HG03045 (cell line): ENCODE measurements around the gene GCC2.
A peak's percentile ranks its signal among the peaks of the same experiment; 100 is the strongest.
"Not testable (repeated sequence)": the region's sequence is repeated elsewhere in the genome, so short reads cannot be mapped to it uniquely, and the experiment has no call there.

Experiments used
- ATAC-seq: cut with Tn5 transposase; IDR thresholded peaks from one replicate; pipeline ENCODE4 v1.9.1; 2021; ENCODE audit warnings: mild to moderate bottlenecking, moderate library complexity; ENCODE audit not compliant: unreplicated experiment

GCC2 gene

DNA sequence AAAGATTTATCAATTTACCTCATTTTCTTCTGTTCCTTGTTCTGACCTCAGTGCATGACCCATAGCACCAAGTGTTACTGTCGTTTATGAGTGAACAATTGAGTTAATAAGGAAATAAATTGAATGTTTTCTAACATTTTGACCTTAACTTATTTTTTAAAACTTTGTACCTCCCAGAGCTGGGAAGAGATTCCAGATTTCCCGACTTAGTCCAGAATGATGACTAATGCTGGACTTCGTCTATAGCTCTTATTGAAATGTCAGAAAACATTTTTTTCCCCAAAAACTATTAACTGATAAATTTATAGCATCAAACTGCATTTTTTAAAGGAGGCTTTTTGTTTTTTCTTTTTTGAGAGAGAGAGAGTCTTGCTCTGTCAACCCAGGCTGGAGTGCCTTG is 63.4 kb downstream of the GCC2 start:
- not testable (repeated sequence) for ATAC-seq

DNA sequence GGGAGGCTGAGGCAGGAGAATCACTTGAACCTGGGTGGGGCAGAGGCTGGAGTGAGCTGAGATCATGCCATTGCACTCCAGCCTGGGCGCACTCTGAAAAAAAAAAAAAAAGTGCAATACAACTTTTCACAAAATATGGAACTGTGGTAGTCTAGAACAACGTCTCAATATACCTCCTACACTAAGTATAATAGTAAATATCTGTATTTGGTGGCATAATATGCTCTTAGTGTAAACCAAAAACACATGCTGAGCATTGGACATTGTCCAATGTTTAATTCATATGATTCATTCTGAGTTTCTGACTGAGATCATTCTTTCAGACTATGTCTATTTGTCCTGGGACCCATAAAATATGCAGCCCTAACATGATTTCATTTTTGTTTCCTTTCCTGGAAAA is 65.5 kb downstream of the GCC2 start:
- not testable (repeated sequence) for ATAC-seq

DNA sequence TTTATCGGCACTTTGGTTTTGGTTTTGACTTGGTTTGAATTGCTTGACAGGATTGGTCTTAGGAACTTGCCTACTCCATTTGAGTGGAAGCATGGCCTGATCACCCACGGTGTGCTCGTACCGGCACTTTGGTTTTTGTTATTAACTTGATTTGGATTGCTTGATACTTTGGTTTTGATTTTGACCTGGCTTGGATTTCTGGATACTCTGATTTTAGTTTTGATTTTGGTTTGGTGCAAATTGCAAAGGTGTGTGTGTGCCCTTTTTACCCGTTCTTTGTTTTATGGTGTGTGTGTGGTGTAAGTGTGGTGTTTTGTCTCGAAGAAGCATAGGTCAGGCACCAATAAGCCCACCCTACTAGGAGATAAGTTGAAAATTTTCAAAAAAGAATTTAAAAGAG is 75.7 kb downstream of the GCC2 start:
- ATAC-seq = not testable (repeated sequence)

DNA sequence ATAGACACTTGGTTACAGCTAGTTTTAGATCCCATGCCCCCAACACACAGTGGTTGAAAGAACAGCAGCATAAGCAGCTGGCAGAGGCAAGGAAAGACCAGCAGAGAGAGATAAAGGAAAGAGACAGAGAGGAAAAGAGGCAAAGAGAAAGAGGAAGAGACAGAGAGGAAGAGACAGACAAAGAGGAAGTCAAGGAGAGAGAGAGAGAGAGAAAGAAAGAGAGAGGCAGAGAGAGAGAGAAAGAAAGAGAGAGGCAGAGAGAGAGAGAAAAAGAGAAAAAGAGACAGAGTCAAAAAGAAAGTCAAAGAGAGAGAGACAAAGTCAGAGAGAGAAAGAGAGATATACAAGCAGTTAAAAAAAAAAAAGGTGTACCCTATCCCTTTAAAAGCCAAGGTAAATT is 76.3 kb downstream of the GCC2 start:
- ATAC-seq = not testable (repeated sequence)

DNA sequence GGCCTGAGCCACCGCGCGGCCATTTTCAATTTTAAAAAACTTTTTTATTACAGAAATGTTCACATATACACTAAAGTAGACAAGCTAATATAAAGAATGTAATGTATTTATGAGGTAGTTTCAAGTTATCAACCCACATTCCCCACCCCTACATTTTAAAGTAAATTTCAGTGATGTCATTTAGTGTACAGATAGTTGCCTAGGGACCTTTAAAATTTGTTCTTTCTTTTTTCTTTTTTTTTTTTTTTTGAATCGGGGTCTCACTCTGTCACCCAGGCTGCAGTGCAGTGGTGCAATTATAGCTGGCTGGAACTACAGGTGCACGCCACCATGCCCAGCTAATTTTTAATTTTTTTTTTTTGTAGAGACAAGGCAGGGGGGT is 82.7 kb downstream of the GCC2 start:
- ATAC-seq = no peak

DNA sequence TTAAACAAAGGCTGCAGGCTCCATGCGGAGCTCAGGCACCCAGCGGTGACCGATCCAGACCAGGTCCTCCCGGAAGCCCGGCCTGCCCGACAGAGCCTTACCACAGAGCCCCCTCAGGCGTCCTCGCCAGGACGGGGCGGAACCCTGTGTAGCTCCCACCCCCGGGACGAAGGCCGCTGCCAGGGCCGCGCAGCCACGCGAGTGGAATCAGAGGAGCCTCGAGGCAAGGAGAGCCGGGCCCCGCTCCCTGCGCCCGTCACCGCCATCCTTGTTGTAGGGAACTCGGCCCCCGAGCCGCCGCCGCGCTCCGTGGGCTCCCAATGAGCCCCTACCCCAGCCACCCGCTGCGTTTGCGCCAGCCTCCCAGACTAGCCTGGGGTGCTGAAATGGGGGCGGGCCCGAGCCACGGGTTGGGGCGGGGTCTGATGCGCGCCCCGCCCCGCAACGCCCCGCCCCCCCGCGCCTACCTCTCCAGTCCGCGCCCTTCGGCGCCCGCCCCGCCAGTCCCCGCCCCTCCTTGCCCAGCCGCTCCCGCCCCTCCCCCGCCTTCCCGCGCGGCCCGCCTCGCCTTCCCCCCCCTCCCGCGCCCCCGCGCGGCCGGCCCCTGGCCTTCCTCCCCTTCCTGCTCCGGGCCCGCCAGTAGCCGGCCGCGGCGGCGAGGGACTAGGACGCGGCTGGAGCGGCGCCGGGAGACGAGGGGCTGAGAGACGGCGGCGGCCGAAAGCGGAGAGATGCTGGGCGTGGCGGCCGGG is 85.0 kb downstream of the GCC2 start, which contains the start of gene LIMS1:
Gene LIMS1 (plus strand): TSS at position 639 of the 752 bp plus-strand sequence. CDS start 93 bp downstream, at position 732.
- peak; percentile 90 for ATAC-seq

DNA sequence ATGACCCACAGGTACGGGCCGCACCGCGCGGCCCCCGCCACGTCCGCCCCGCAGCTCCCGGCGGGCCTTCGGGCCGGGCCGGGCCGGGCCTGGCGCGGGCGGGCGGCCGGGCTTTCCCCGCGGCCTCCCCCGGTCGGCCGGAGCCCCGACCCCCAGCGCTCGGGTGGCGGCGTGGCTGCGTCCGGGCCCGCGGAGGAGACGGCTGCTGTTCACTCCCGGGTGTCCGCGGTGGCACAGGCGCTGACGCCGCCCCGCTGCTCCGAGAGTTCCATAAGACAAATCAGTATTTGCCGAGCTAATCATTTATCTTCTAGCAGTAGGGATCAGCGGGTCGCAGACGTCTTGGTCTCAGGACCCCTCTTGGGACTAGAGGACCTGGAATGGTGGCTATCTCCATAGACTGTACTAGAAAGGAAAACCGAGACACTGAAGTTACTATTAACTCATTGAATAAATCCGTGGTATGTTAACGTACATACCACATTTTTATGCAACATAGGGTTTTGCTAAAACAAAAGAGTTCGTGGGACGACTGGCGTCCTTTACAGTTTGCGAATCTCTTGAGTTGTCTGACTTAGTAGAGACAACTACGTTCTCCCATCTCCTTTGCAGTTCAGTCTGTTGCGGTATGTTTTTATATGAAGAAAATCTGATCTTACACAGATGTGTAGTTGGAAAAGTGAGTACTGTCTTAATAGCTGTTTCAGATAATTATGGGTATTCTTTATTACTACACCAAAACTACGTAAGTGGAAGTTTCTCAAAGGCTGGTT is 85.8 kb downstream of the GCC2 start:
- ATAC-seq = peak; percentile 37

DNA sequence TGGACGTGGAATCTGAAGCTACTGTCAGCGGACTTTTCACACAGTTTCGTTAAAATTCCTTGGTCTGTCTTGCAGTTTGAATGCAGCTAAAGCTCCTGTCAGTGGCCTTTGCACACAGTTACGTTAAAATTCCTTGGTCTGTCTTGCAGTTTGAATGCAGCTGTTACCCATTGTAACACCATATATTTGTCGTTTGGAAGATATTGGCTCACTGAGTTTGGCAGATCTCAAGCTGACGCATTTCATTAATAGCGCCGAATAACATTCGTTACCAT is 86.3 kb downstream of the GCC2 start:
- no peak for ATAC-seq

DNA sequence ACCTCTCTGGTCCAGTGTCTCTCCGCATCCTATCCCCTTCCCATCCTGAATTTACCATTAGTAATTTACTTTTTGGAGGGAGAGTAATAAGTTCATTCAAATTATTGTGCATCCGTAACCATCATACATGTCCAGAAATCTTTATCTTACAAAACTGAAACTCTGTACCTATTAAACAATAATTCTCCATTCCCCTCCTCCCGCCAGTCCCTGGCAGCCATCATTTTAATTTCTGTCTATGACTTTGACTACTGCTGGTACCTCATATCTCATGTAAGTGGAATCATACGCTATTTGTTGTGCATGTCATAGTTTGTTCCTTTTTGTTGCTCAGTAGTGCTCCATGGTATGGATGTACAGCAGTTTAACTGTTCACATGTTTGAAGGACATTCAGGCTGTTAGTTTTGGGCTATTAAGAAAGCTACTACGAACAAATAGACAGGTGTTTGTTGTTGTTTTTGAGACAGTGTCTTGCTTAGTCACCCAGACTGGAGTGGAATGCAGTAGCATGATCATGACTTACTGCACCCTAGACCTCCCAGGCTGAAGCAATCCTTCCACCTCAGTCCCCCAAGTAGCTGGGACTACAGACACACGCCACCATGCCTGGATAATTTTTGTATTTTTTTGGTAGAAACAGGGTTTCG is 87.3 kb downstream of the GCC2 start:
- ATAC-seq = no peak

DNA sequence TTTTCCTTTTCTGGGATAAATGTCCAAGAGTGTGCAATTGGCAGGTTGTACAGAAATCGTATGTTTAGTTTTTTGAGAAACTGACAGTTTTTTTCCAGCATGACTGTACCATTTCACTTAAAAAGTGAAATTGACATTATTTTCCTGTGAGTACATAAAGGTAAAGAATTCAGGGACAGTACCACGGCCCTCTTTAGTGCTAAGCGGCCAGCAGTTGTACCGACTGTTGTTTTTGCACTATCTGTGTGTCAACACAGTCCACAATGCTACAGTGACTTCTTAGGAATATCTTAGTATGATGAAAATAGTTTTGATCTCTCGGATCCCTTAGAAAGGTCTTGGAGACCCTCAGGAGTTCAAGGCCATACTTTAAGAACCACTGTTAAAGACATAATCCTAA is 87.9 kb downstream of the GCC2 start:
- ATAC-seq = no peak

DNA sequence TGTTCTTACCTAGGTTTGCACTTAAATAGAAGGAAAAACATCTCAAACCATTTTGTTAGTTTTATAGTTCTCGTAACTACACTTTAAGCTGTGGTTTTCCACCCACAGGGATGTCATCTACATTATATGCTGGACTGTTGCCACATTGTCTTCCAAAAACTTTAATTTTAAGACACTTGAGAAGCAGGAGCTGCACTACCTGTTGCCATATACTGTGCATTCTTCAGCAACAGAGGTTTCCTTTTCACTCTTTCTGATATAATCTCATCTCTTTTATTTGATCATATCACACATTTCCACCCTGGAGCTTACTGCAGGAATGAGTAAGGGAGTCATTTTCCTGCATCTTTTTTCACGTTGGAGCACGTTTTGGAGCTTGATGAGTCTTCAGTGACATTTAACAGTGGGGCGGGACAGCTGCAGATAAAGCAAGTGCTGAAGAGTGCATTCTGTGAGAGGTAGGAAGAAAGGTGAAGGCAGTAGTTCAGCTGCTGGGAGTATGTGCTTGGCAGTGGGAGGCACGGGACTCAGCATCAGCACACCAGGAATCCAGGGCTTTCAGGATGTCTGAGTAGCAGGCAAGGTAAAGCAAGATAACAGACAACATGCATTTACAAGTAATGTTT is 89.1 kb downstream of the GCC2 start:
- no peak for ATAC-seq

DNA sequence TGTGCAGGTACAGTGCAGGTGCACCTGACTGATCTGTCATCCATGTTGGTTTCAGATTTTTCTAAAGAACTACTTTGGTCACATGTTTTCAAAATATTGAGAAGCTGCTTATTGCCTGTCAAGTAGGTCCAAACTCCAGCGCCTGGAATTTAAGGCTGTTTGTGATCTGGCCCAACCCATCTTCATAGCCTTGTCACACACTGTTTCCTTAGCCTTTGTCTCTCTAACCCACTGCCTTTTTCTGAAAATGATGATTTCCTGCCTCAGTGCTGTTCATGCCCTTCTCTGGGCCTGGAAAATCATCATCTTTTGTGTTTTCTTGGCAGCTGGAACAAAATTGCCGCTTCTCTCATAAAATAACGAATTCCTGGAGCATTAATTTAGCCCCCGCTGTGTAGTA is 92.4 kb downstream of the GCC2 start:
- no peak for ATAC-seq

DNA sequence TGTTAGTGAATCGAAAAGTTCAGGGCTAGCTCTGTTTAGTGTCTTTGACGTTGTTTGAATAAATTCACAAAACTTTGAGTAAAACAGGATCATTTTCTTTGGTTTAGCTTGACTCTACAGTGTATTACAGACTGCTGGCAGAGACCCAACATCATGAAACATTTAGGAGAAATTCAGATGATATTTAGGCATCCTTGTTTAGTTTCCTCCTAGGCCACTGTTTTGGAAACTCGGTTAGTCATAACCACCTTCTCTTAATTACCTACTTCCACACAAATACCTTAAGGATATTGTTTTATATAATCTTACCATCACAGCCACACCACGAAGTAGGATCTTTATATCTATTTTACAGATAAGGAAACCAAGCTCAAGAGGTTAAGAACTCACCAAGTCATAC is 93.1 kb downstream of the GCC2 start:
- ATAC-seq = no peak

DNA sequence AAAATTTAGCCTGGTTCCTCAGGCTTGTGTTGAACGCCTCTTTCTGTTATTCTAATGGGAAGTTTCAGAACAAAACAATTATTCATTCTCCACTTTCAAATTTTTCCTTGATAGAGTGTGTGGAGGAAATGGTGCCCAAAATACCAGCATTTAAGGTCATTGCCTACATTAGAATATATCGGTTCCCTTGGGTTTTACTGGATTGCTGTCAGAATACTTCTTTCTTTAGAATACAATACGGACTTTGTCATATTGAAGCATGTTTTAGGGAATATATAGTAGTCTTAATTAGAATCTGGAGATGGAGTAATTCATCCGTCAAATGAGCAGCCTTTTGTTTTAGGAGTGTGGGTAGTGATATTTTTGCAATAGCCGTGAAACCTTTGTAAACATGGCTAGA is 98.6 kb downstream of the GCC2 start:
- ATAC-seq = no peak

DNA sequence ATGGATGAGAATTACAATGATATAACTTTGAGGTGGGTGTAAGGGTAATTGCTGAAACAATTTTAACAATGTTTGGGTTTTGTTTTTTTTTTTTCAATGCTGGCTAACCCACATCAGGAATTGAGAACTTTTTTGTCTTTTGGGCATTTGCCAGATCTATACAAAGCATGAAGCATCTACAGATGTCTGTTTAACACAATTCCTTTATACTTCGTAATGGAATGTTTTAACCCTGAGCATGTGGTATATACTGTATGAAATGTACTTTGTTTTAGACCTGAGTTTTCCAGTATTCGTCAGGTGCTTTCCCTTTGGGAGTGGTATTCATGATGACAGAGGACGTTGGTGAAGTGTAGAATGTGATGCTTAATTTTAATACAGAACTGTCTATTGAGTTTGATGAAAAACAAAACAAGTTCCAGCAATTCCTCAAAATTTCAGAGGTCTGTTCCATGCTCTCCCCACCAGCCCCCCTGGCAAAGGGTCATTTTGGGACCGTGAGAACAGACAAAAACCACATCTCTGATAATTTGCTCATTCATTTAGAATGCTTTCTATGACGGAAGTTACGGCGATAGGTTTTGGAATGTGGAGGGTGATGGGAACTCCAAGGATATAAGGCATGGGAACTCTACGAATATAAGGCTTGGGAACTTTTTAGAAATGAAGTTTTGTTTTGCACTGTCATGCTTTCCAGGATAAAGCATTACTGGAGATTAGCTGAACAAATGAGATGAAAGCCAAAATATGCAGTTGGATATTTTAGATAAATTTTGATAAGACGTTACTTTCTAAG is 99.4 kb downstream of the GCC2 start:
- ATAC-seq = no peak

DNA sequence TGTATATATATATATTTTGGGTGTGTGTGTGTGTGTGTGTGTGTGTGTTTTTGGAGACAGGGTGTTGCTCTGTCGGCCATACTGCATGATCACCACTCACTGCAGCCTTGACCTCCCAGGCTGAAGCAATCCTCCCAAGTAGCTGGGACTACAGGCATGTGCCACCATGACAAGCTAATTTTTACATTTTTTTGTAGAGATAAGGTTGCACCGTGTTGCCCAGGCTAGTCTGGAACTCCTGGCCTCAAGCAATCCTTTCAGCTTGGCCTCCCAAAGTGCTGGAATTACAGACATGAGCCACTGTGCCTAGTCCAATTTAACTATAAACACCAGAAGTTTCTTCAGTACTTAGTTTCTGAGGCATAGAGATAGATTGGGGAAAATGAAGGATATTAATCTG is 103.6 kb downstream of the GCC2 start:
- ATAC-seq = no peak

DNA sequence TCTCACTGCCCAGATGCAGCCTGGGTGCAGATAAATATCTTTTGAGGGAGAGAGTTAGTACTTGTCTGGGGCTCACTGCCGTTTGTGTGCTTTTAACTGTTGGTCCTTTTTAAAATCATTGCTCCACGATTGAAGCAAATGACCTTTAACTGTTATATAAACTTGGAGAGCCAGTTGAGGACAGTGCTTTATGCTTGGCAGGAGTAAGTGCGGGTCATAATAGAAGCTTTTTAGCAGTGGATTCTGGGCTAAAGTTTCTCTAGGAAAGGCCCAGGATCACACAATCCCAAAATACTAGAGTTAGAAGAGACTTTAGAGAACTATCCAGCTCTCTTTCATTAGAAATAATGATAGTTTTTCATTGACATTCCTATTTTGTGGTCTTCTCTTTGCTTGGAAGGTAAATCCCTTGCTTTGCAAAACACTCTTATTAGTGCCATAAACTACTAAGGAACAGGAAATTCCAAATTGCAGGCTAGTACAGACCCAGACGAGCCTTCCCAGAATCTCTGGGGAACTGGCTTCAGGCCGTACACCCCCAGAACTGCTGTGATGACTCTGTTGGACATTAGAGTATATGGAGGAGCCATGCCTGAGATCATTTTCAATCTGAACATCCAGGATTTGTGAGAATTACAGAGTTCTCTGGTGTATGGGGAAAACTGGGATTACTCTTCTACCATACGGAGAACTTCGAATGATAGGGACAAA is 104.4 kb downstream of the GCC2 start:
- ATAC-seq = no peak

DNA sequence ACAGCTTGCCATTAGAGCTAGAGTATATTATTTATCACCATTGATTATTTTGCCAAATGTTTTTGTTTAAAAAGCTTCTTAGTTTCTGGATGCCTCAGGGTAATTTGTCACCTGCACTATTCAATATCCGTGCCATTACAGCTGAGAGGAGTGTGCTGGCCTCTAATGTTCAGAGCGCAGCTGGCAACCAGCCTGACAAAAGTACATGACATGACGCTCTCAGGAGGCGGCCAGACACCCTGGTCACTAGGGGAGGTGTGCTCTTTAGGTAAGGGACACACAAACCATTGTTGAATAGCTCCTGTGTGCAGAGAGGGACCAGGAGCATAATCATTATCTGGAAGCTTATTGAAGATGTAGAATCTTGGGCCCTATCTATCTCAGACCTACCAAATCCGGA is 105.5 kb downstream of the GCC2 start:
- no peak for ATAC-seq

DNA sequence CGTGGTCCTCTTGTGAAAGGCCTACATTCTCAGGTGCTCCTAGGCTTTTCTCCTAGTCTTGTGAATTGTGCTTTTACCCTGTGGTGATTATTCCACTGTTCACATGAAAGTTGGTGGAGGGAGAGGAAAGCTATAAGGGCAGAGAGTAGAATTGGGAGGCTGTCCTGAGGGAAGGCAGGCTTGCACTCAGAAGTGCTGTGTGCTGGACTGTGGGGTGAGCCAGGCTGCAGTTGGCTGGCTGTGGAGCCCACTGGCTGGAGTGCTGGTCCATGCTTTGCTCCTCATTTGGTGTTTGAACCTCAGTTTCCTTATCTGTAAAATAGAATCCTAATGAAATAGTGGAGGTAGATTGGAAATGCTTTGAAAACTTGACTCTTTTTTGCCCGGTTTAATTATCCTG is 106.6 kb downstream of the GCC2 start:
- no peak for ATAC-seq

DNA sequence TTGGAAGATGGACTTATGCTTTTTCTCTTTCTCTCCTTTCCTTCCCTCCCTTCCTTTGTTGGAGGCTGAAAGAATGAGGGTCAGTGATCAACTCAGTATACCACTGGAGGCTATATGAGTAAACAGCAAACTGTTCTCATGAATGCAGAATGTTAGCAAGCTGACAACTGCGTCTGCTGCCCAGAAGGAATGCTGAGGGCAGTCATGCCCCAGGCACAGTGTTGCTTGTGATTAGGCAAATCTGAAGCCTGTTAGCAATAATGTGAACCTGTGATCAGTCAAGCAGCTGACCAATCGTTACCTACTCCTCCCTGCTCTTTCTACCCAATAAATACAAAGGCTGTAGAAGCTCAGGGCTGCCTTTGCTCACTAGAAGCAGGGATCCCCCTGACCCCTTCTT is 107.6 kb downstream of the GCC2 start:
- ATAC-seq = not testable (repeated sequence)
